Right lung (tissue), 5 donors: ENCODE data around the gene SLC2A11. TPM values are rescaled to one million over a fixed set of nuclear protein-coding genes. Genes with fewer than 3 reads are reported as not detected.

Experiments used
- DNase-seq, 2 donors: peaks; one replicate each; pipeline ENCODE4 v3.0.0-alpha.2; 2013
- polyA plus RNA-seq, 5 donors: library from polyadenylated mRNA; unstranded; fragments of 120-200 nt; gene quantifications; one replicate each; pipeline versions ENCODE4 v1.2.1 to v1.2.3, GENCODE V29; 2013; ENCODE audit warnings: inconsistent platforms in 1 of 5, low replicate concordance in 1 of 5; ENCODE audit not compliant: insufficient read length in 5 of 5, insufficient read depth in 1 of 5

Gene SLC2A11
- polyA plus RNA-seq, 5 donors, result 14.9 to 24.0 (median 19.8) TPM

DNA sequence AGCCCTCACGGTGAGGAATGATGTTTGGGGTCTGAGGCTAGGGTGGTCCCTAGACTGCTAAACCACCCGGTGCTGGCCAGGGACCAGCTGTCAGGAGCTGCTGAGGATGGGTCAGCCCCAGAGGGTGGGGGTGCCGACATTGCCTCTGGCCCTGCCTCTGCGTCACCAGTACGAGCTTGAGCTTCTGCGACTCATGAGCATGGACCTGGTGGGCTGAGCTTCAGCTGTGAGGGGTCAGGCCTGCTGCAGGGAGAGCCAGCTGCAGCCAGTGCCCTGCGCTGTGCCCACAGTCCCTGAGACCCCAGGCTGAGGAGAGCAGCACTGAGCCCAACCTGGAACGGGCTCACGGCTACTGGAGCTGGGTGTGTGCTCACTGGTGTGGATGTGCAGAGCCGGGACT lies 25.9 kb upstream of the SLC2A11 start:
- no peak for DNase-seq

- no peak for DNase-seq
These were observed 25.3 kb upstream of the SLC2A11 start for GRCh38 chr22:23832226-23833016.

- no peak for DNase-seq
These were observed 24.5 kb upstream of the SLC2A11 start for GRCh38 chr22:23833017-23833751.

- DNase-seq, result no peak
These were observed 23.8 kb upstream of the SLC2A11 start for GRCh38 chr22:23833911-23834317.

DNA sequence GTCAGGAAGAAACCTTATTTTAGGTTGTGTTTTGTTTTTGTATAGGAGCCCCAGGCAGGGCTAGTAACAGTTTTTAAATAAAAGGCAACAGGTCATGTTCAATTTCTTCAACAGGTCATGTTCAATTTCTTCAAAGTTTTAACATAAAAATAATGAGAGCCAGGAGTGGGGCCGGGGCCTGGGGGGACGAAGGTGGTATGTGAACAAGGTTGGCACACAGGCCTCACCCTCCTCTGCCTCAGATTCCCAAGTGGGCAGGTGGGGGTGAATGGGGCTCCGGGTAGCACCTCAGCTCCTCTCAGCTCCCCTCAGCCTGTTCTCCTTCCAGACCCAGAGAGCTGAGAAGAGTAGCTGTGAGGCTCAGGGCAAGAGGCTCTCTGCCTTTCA lies 23.3 kb upstream of the SLC2A11 start:
- DNase-seq, result no peak

- DNase-seq, result no peak
These were observed 22.7 kb upstream of the SLC2A11 start for GRCh38 chr22:23834793-23835483.

- DNase-seq, result no peak
These were observed 22.1 kb upstream of the SLC2A11 start for GRCh38 chr22:23835484-23836144.

DNA sequence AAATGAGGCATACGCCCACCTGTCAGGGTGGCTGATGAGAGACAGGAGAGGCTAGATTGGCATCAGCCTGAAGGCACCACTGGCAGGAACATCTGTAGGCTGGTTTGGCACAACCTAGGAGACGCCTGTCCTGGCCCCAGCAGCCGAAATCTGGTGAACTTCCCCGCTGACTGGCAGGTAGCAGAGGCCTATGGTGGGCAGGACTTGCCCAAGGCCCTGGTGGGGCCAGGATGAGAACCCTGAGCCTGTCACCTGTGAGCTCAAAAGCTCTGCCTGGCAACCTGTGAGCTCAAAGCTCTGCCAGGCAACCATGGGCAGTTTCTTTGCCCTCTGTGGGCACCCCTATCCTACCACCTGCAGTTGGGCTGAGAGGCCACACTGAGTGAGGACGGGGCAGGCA lies 21.4 kb upstream of the SLC2A11 start:
- no peak for DNase-seq

GRCh38 chr22:23836692-23837495 lies 20.8 kb upstream of the SLC2A11 start:
- no peak for DNase-seq

GRCh38 chr22:23837496-23837859 lies 20.2 kb upstream of the SLC2A11 start:
- DNase-seq, result no peak

- no peak for DNase-seq
These were observed 19.6 kb upstream of the SLC2A11 start for GRCh38 chr22:23837911-23838680.

- peak; percentile 85 to 86 for DNase-seq
These were observed 18.8 kb upstream of the SLC2A11 start, which contains the start of gene DERL3 for GRCh38 chr22:23838681-23839468. TSS of gene DERL3 (minus strand) at chr22:23839006. CDS start at chr22:23838987, 19 bp downstream.

DNA sequence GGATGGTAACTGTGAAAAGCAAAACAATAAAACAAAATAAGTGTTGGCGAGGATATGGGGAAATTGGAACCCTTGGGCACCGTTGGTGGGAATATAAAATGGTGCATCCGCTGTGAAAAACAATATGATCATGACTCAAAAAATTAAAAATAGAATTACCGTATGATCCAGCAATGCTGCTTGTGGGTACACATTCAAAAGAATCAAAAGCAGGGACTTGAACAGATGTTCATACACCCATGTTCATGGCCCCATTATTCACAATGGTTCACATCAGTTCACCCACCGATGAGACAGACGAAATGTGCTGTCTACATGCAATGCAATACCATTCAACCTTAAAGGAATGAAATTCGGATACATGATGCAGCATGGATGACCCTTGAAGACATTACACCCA lies 17.6 kb upstream of the SLC2A11 start:
- DNase-seq, result no peak

- DNase-seq, result no peak
These were observed 16.4 kb upstream of the SLC2A11 start for GRCh38 chr22:23841292-23841691.

- DNase-seq, result no peak
These were observed 15.8 kb upstream of the SLC2A11 start for GRCh38 chr22:23841736-23842445.

- no peak for DNase-seq
These were observed 15.1 kb upstream of the SLC2A11 start for GRCh38 chr22:23842599-23842998.

DNA sequence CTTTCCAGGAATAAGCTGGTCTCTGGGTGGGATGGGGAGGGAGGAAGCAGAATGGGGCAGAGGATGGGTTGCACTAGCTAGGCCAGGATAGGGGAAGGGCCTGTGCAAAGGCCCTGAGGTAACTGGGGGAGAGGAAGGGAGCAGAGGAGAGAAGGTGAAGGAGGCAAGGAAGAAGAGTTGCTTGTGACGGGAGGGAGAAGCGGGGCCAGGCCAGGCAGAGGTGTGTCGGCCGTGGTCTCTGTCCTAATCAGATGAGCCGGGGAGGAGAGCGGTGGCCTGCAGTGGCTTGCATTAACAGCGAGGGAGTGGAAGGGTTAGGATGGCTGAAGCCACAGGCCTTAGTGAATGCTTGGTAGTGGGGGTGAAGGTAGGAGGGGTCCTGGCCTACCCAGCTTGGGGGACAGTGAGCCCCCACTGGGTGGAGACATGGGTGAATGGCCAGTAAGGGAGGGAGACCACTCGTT lies 12.9 kb upstream of the SLC2A11 start:
- DNase-seq, result no peak

DNA sequence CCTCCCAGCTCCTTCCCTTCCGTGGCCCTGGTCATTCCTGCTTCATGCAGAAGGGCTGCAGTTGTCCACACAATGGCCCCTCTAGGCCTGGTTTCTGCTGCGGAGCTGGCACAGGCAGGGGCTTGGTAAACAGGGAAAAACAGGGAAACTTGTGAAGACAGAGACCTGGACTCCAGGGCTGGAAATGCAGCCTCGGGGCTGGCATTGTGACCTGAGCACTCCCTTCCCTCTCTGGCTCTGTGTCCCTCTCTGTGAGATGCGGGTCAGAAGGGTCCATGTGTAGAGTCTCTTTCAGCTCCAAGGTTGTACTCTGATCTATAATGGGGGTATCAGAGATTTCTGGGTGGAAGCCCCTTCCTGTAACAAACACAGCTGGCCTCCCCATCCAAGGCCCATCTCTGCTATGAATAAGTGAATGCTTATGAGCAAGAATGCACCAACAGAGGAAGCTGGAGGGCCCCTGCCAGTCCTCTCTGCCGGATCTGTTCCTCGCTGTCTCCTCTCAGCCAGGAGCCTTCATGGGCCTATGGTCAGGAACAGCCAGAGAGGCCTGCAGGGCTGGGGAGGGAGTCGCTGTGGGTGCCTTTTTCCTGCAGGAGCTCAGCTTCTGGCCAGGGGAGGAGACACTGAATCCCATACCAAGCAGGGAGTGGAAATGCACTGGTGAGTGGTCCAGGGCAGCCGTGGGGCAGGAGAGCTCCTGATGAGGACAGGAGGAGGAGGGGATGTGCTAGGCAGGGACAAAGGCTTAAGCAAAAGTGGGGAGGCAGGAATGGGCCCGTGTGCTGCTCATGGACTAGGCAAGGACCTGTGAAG lies 12.2 kb upstream of the SLC2A11 start:
- DNase-seq, result no peak
